ENCODE data around the gene ROR2. TPM values are rescaled to one million over a fixed set of nuclear protein-coding genes. Genes with fewer than 3 reads are reported as not detected.

Gene ROR2
- total RNA-seq, 1 donor from 2014 or later, result 14.9 TPM

DNA sequence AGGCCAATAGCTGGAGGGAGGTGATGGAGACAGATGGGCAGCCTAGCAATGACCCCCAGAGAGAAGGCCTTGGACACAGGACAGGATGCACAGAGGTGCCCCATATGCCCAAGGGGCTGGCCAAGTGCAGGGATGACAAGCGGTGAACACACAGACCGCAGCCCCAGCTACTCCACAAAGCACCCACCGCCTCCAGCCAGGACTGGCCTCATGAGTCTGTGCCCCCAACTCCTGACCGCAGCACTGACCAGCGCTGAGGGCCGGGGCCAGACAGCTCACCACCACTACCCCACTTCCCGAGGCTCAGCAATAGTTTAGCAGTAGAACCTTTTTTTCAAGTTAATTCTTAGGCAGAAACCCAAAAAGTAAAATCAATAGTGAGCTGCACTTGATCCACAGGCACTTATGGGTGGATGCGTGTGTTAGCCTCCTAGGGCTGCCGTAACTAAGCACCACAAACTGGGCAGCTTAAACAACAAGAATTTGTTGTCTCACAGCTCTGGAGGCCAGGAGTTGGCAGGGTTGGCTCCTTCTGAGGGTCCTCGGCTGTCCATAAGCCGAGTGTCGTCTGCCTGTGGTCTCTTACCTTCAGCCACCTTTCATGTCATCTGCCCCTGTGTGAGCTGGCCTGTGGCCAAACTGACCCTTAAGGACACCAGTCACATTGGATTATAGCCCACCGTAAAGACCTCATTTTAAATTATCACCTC, 14.1 kb downstream of the ROR2 start:
- H3K36me3 Mint-ChIP-seq (ENCODE audit: low read depth), result peaks cover 6% of the 10 kb centered on the region
- TF ChIP-seq, protein P1, sequence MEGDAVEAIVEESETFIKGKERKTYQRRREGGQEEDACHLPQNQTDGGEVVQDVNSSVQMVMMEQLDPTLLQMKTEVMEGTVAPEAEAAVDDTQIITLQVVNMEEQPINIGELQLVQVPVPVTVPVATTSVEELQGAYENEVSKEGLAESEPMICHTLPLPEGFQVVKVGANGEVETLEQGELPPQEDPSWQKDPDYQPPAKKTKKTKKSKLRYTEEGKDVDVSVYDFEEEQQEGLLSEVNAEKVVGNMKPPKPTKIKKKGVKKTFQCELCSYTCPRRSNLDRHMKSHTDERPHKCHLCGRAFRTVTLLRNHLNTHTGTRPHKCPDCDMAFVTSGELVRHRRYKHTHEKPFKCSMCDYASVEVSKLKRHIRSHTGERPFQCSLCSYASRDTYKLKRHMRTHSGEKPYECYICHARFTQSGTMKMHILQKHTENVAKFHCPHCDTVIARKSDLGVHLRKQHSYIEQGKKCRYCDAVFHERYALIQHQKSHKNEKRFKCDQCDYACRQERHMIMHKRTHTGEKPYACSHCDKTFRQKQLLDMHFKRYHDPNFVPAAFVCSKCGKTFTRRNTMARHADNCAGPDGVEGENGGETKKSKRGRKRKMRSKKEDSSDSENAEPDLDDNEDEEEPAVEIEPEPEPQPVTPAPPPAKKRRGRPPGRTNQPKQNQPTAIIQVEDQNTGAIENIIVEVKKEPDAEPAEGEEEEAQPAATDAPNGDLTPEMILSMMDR (conservative IDR thresholded peaks at IDR 0.05), result no peak
- no peak for DNase-seq (ENCODE audit: low read depth, low spot score)
- no peak overlapping the region for H3K4me3 Mint-ChIP-seq
- H3K27ac Mint-ChIP-seq (ENCODE audit: unreplicated experiment), result peak overlapping the region; percentile 71
- H3K4me1 Mint-ChIP-seq, result peaks cover 44% of the 10 kb centered on the region
- peaks cover 6% of the 10 kb centered on the region for H3K9me3 Mint-ChIP-seq
- H3K27me3 Mint-ChIP-seq (ENCODE audit: low read depth), result no peaks in the 10 kb centered on the region

DNA sequence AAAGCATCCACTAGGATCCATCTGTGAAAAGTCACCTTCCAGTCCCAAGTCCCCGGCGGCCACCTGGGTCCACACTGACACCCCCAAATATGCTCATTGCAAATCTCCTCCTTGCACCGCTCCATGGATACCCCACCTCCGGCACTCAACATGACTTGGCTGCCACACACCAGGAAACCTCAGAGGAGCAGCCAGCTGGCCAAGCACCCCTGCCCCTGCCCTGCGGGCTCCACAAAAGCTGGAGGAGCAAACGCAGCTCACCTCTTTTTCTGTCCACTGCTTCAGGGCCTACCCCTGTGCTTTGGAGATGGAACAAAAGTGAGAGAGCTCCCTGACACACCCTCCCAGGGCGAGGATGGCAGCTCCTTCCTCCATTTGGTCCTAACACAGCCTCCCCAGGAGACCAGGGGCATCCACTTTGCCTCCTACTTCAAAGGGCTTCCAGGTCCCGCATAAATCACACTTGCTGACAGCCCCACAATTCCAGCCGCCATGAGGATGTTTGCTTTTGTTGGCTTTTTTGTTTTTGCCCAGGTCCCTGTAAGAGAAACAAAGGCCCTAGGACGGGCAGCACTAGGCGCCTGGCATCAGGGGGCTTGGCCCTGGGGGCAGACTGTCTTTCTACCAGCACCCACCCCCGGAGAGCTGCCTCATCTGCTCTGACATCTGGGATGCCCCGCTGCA, 14.8 kb downstream of the ROR2 start:
- Mint-ChIP-seq H3K4me3 (no peak overlapping the region), H3K36me3 (ENCODE audit: low read depth) (peaks cover 14% of the 10 kb centered on the region), H3K4me1 (peaks cover 44% of the 10 kb centered on the region), H3K9me3 (peaks cover 12% of the 10 kb centered on the region), H3K27ac (ENCODE audit: unreplicated experiment) (no peak overlapping the region), H3K27me3 (ENCODE audit: low read depth) (no peaks in the 10 kb centered on the region)
- TF ChIP-seq, protein P1 (conservative IDR thresholded peaks at IDR 0.05), result no peak
- DNase-seq (ENCODE audit: low read depth, low spot score), result no peak

DNA sequence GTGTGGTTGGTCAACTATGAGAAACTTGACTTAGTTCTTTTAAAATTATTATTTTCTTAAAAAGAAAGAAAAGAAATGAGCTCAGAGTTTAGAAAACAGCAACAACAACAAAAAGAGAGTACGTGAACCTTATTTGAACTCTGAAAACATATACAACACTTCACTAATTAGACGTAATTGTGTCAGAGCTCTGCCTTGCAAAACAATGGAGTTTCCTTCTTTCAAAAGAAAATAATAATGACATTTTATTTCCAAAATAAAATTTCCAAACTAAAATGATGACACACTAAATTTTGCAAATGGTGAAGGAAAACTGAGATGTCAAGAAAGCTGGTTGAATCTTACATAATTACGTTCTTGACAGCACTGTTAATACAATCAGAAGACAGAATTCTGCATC, 15.4 kb downstream of the ROR2 start:
- no peak overlapping the region for H3K27ac Mint-ChIP-seq (ENCODE audit: unreplicated experiment)
- no peak overlapping the region for H3K4me3 Mint-ChIP-seq
- H3K4me1 Mint-ChIP-seq, result peaks cover 40% of the 10 kb centered on the region
- peaks cover 14% of the 10 kb centered on the region for H3K9me3 Mint-ChIP-seq
- no peak for DNase-seq (ENCODE audit: low read depth, low spot score)
- TF ChIP-seq, protein P1 (conservative IDR thresholded peaks at IDR 0.05), result no peak
- H3K36me3 Mint-ChIP-seq (ENCODE audit: low read depth), result peaks cover 16% of the 10 kb centered on the region
- H3K27me3 Mint-ChIP-seq (ENCODE audit: low read depth), result no peaks in the 10 kb centered on the region

DNA sequence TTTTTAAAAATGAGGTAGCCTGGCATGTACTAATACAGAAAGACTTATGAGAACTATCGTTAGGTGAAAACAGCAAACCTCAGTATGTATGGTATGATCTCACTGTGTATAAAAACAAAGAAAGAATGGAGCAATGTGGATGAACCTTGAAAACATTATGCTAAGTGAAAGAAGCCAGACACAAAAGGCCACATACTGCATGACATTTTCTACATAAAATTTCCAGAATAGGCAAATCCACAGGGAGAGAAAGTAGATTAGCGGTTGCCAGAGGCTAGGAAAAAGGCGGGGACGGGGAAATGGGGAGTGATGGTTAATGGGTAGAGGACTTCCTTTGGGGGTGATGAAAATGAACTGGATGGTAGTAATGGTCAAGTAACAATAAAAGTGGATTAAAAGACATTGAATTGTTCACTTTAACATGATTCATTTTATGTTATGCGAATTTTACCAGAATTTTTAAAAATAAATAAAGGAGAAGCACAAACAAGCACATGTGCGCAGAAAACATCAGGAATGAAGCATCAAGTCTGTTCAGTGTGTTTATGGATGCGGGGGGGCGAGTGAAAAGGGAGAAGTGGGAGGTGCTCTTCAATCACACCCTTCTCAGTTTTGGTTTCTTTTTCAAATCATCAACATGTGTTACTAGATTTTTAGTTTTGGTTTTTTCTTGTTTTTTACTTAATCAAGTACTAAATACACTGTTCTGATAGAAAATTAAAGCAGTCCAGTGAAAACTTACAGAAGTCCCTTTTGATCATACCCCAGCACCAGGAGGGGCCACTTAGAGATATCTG, 16.3 kb downstream of the ROR2 start:
- no peak overlapping the region for H3K27ac Mint-ChIP-seq (ENCODE audit: unreplicated experiment)
- H3K36me3 Mint-ChIP-seq (ENCODE audit: low read depth), result peaks cover 21% of the 10 kb centered on the region
- peaks cover 20% of the 10 kb centered on the region for H3K9me3 Mint-ChIP-seq
- TF ChIP-seq, protein P1 (conservative IDR thresholded peaks at IDR 0.05), result no peak
- H3K27me3 Mint-ChIP-seq (ENCODE audit: low read depth), result no peaks in the 10 kb centered on the region
- DNase-seq (ENCODE audit: low read depth, low spot score), result no peak
- peaks cover 39% of the 10 kb centered on the region for H3K4me1 Mint-ChIP-seq
- H3K4me3 Mint-ChIP-seq, result no peak overlapping the region

DNA sequence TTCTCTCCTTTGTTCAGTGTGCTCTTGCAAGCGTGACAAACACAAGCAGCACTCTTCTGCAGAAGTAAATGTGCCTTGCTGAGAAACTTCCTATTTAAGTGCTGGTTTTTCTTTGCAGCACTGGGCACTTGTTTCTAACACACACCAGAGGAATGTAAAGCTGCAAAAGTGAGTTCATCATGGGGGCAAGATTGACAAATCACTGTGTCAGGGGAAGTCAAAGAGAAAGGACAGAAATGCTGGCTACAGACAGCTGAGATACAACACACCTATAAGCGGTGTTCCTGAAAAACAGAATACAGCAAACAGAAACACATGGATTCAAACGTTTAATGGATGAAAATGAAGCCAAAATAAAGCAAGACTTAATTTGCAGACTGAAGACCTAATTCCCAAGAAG, 19.6 kb downstream of the ROR2 start:
- Mint-ChIP-seq H3K36me3 (ENCODE audit: low read depth) (peaks cover 24% of the 10 kb centered on the region), H3K27me3 (ENCODE audit: low read depth) (no peaks in the 10 kb centered on the region), H3K9me3 (peaks cover 20% of the 10 kb centered on the region), H3K4me1 (peaks cover 18% of the 10 kb centered on the region), H3K27ac (ENCODE audit: unreplicated experiment) (no peak overlapping the region), H3K4me3 (no peak overlapping the region)
- no peak for DNase-seq (ENCODE audit: low read depth, low spot score)
- TF ChIP-seq, protein P1 (conservative IDR thresholded peaks at IDR 0.05), result no peak

Data from neural crest cell (in vitro differentiated cells).